BLaER1 treated with 17β-estradiol and CSF1 and Interleukin-3, amounts not matched to agents 10 nM and 100 nM (cell line): ENCODE results near the gene SPI1.
"Not testable (repeated sequence)": the region's sequence is repeated elsewhere in the genome, so short reads cannot be mapped to it uniquely, and the experiment has no call there.

Experiments used
- H3K27ac ChIP-seq, 11 experiments: shearing (Covaris generic); formaldehyde crosslinking; 2 replicates each; pipeline ENCODE4 v1.8.1; 2022
- H3K27me3 ChIP-seq, 11 experiments: shearing (Covaris generic); formaldehyde crosslinking; 2 replicates each; pipeline ENCODE4 v1.8.1; 2022
- H3K36me3 ChIP-seq, 11 experiments: shearing (Covaris generic); formaldehyde crosslinking; 2 replicates each; pipeline ENCODE4 v1.8.1; 2022
- H3K4me1 ChIP-seq, 10 experiments: shearing (Covaris generic); formaldehyde crosslinking; 2 replicates each; pipeline ENCODE4 v1.8.1; 2022
- H3K4me2 ChIP-seq, 11 experiments: shearing (Covaris generic); formaldehyde crosslinking; 2 replicates each; pipeline ENCODE4 v1.8.1; 2022
- H3K4me3 ChIP-seq, 10 experiments: shearing (Covaris generic); formaldehyde crosslinking; 2 replicates each; pipeline ENCODE4 v1.8.1; 2022
- H3K9ac ChIP-seq, 11 experiments: shearing (Covaris generic); formaldehyde crosslinking; 2 replicates each; pipeline ENCODE4 v1.8.1; 2022
- H3K9me3 ChIP-seq, 11 experiments: shearing (Covaris generic); formaldehyde crosslinking; replicated peaks in 1 of 11; 2 replicates each; pipeline ENCODE4 v1.8.1; 2022
- H4K20me1 ChIP-seq, 11 experiments: shearing (Covaris generic); formaldehyde crosslinking; 2 replicates each; pipeline ENCODE4 v1.8.1; 2022
- Cebpa-rat ChIP-seq, 11 experiments: shearing (Covaris generic); IDR thresholded peaks; 2 replicates each; pipeline ENCODE4 v1.8.1; 2022

The SPI1 gene

DNA sequence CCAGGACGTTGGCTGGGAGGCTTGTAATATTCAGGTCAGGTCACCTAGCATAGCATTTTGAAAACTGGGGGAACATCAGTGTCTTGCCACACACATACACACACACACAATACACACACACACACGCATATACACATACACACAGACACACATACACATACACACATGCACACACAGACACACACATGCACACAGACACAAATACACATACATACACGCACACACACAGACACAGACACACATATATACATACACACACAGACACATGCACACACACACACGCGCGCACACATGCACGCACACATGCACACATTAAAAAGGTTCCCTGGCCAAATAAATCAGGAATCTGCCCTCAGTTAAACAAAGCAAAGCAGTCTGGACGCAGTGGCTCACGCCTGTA lies 38.3 kb downstream of the SPI1 start:
- H3K27me3 ChIP-seq, result no peaks in the 10 kb centered on the region
- H4K20me1 ChIP-seq, result peaks cover 0 to 5% (median 0%) of the 10 kb centered on the region in 11 experiments; a peak in 1 of 22 replicates
- no peak overlapping the region for H3K27ac ChIP-seq
- H3K9me3 ChIP-seq, result no peaks in the 10 kb centered on the region
- no peak overlapping the region for H3K9ac ChIP-seq
- no peak for TF ChIP-seq Cebpa-rat (IDR thresholded peaks at IDR 0.05)
- H3K36me3 ChIP-seq, result peaks cover 0 to 14% (median 0%) of the 10 kb centered on the region in 11 experiments; a peak in 4 of 22 replicates
- H3K4me1 ChIP-seq, result peaks cover 0 to 12% (median 2%) of the 10 kb centered on the region in 10 experiments; a peak in 8 of 20 replicates
- no peak overlapping the region for H3K4me3 ChIP-seq
- no peak overlapping the region for H3K4me2 ChIP-seq

DNA sequence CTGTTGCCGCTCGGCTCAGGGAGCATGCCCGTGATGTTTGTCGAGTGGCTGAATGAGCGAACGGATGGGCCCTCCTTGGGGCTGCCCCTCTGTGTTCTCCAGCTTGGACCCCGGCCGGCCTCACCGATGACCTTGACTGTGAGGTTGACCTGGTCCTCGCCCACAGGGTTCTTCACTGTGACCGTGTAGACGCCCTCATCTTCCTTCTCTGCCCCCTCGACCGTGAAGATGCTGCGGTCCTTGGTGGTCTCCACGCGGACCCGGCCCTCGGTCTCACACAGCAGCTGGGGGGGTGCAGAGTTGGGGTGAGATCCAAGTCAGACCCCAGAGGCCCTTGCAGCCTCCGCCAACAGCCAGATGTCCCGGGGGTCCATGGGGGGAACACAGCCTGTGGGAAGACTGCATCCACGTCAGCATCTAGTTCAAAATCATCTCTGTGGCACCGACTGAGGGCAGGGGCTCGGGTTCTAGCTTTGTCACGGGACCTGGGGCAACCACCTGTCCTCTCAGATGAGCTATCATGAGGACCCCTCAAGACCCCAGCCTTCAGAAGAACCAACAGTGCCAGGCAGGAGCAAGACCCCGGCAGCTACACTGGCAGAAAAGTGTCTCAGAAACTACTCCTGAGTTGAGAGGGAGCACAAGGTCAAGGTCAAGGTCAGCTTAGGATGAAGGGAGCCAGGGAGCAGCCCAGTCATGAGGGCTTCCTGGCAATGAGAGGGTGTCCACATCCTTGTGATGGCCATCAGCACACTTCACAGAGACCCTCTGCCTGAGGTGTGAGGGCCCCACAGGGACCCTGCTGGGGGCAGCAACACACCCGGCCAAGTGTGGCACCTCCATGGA lies 39.7 kb downstream of the SPI1 start:
- peak overlapping the region in 2 of 11 experiments; percentile 2 to 23; a peak in 1 of 22 replicates for H3K4me2 ChIP-seq
- H3K4me1 ChIP-seq, result peaks cover 0 to 12% (median 2%) of the 10 kb centered on the region in 10 experiments; a peak in 8 of 20 replicates

GRCh38 chr11:47337229-47337924 lies 41.0 kb downstream of the SPI1 start:
- no peaks in the 10 kb centered on the region for H3K9me3 ChIP-seq
- H3K4me3 ChIP-seq, result no peak overlapping the region
- H3K27me3 ChIP-seq, result no peaks in the 10 kb centered on the region
- no peak overlapping the region for H3K4me2 ChIP-seq
- peaks cover 0 to 16% (median 3%) of the 10 kb centered on the region in 10 experiments; a peak in 8 of 20 replicates for H3K4me1 ChIP-seq
- H3K27ac ChIP-seq, result no peak overlapping the region
- H4K20me1 ChIP-seq, result peaks cover 0 to 6% (median 0%) of the 10 kb centered on the region in 11 experiments; a peak in 1 of 22 replicates
- no peak for TF ChIP-seq Cebpa-rat (IDR thresholded peaks at IDR 0.05)
- no peak overlapping the region for H3K9ac ChIP-seq
- peaks cover 0 to 15% (median 0%) of the 10 kb centered on the region in 11 experiments; a peak in 4 of 22 replicates for H3K36me3 ChIP-seq

More for the DNA sequence above, 39.7 kb downstream of the SPI1 start:
- Histone ChIP-seq H4K20me1 (peaks cover 0 to 5% (median 0%) of the 10 kb centered on the region in 11 experiments; a peak in 1 of 22 replicates), H3K27me3 (no peaks in the 10 kb centered on the region), H3K36me3 (peaks cover 0 to 14% (median 0%) of the 10 kb centered on the region in 11 experiments; a peak in 4 of 22 replicates), H3K4me3 (no peak overlapping the region), H3K27ac (peak overlapping the region in 5 of 11 experiments; percentile 3 to 52 (median 41); a peak in 8 of 22 replicates), H3K9me3 (no peaks in the 10 kb centered on the region), H3K9ac (peak overlapping the region in 1 of 11 experiments; percentile 20; a peak in 2 of 22 replicates)
- no peak for TF ChIP-seq Cebpa-rat (IDR thresholded peaks at IDR 0.05)

DNA sequence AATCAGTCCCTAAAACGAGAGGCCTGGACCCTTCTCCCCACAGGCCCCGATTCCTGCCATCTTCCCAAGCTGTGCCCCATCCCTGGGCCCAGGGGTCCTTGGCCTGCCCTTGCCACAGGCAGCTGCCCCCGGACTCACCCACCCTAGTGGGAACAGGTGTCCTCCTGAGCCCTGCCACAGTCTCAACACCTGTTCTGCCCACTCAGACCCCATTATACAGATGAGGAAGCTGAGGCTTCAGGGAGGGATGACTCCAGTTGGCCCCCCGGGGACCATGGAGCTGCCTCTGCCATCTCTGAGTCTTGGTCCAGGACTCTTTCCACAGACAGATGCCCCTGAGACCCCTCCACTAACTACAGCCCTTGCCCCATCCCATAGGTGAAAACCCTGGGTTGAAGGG lies 41.8 kb downstream of the SPI1 start:
- no peak overlapping the region for H3K9ac ChIP-seq
- H3K27me3 ChIP-seq, result no peaks in the 10 kb centered on the region
- H3K36me3 ChIP-seq, result peaks cover 0 to 23% (median 5%) of the 10 kb centered on the region in 11 experiments; a peak in 13 of 22 replicates
- TF ChIP-seq Cebpa-rat (IDR thresholded peaks at IDR 0.05), result no peak
- H3K27ac ChIP-seq, result no peak overlapping the region
- peaks cover 0 to 19% (median 3%) of the 10 kb centered on the region in 10 experiments; a peak in 8 of 20 replicates for H3K4me1 ChIP-seq
- H4K20me1 ChIP-seq, result peaks cover 0 to 13% (median 0%) of the 10 kb centered on the region in 11 experiments; a peak in 2 of 22 replicates
- no peak overlapping the region for H3K4me3 ChIP-seq
- H3K9me3 ChIP-seq, result no peaks in the 10 kb centered on the region
- H3K4me2 ChIP-seq, result no peak overlapping the region

- H3K4me1 ChIP-seq, result peaks cover 0 to 19% (median 3%) of the 10 kb centered on the region in 10 experiments; a peak in 8 of 20 replicates
- H3K27ac ChIP-seq, result no peak overlapping the region
- H3K9me3 ChIP-seq, result no peaks in the 10 kb centered on the region
- H3K4me3 ChIP-seq, result no peak overlapping the region
- peaks cover 4 to 31% (median 14%) of the 10 kb centered on the region in 11 experiments; a peak in 19 of 22 replicates for H3K36me3 ChIP-seq
- H3K9ac ChIP-seq, result no peak overlapping the region
- TF ChIP-seq Cebpa-rat (IDR thresholded peaks at IDR 0.05), result no peak
- H3K27me3 ChIP-seq, result no peaks in the 10 kb centered on the region
- H3K4me2 ChIP-seq, result no peak overlapping the region
- H4K20me1 ChIP-seq, result peaks cover 0 to 14% (median 0%) of the 10 kb centered on the region in 11 experiments; a peak in 2 of 22 replicates
Observed at GRCh38 chr11:47335733-47336132, 42.6 kb downstream of the SPI1 start.

DNA sequence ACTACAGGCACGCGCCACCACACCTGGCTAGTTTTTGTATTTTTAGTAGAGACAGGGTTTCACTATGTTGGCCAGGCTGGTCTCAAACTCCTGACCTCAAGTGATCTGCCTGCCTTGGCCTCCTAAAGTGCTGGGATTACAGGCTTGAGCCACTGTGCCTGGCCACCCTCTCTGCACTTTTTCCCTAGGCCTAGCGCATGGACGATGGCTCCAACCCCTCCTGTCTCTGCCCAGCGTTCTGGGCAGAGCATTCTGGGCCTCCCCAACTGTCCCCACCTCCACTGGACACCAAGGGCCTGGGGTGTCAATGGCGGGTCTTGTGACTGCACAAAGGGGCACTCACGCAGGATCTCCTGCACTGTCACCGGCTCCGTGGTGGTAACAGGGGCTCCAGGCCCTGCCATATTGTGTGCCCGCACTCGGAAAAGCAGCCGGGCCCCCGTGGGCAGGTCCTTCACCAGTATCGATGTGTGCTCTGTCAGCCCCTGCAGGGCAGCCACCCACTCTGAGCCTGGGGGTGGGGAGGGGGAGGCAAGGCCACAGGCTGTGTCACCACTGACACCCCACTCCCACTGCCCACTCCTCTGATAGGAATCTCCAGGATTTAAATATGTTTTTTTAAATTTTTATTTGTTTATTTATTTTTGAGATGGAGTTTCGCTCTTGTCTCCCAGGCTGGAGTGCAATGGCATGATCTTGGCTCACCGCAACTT lies 43.5 kb downstream of the SPI1 start:
- not testable (repeated sequence) for H3K9ac ChIP-seq, H3K4me2 ChIP-seq

DNA sequence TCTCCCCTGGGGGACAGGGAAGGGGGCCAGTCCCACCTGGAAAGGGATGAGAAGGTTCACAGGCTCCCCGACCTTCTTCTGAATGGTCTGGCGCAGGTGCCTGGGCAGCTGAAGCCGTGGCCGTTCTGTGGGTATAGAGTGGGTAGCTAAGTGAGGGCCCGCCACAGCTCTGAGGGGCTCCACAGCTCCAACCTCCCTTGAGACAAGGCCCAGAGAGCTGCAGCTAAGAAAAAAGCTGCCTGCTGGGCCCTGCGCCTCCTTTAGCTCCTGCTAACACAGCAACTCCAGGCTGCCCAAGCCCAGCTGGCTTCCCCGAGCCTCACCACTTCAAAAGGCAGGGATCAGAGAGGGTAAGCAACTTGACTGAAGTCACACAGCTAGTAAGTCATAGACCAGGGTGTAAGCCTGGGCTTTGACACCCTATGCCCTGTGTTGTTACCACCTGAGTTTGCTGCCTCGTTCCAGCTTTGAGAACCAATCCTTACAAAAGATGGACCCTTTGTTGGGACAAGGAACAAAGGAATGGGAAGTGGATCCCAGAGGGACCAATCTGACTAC lies 44.4 kb downstream of the SPI1 start:
- Histone ChIP-seq H4K20me1 (peaks cover 0 to 30% (median 5%) of the 10 kb centered on the region in 11 experiments; a peak in 6 of 22 replicates), H3K9ac (0 out of 22 replicates have a peak overlapping the region, but pooled peaks of 1 of the 11 experiments have one; percentile 29)
- TF ChIP-seq Cebpa-rat (IDR thresholded peaks at IDR 0.05), result no peak

More for the DNA sequence above, 43.5 kb downstream of the SPI1 start:
- H3K27me3 ChIP-seq, H3K9me3 ChIP-seq, H3K4me3 ChIP-seq, H3K27ac ChIP-seq: not testable (repeated sequence)
- peaks cover 6 to 26% (median 11%) of the 10 kb centered on the region in 10 experiments for H3K4me1 ChIP-seq
- peaks cover 0 to 21% (median 0%) of the 10 kb centered on the region in 11 experiments; a peak in 6 of 22 replicates for H4K20me1 ChIP-seq
- peaks cover 13 to 40% (median 23%) of the 10 kb centered on the region in 11 experiments; a peak in 21 of 22 replicates for H3K36me3 ChIP-seq

GRCh38 chr11:47333526-47333845 lies 44.9 kb downstream of the SPI1 start:
- Histone ChIP-seq H3K9me3 (no peaks in the 10 kb centered on the region), H4K20me1 (peaks cover 0 to 35% (median 6%) of the 10 kb centered on the region in 11 experiments; a peak in 6 of 22 replicates), H3K36me3 (peaks cover 23 to 43% (median 34%) of the 10 kb centered on the region in 11 experiments), H3K4me2 (no peak overlapping the region), H3K4me1 (peaks cover 19 to 31% (median 22%) of the 10 kb centered on the region in 10 experiments), H3K9ac (0 out of 22 replicates have a peak overlapping the region, but pooled peaks of 1 of the 11 experiments have one; percentile 29), H3K4me3 (no peak overlapping the region), H3K27me3 (no peaks in the 10 kb centered on the region), H3K27ac (no peak overlapping the region)
- no peak for TF ChIP-seq Cebpa-rat (IDR thresholded peaks at IDR 0.05)

More for the DNA sequence above, 44.4 kb downstream of the SPI1 start:
- Histone ChIP-seq H3K27ac (no peak overlapping the region), H3K27me3 (no peaks in the 10 kb centered on the region), H3K9me3 (no peaks in the 10 kb centered on the region), H3K4me1 (peaks cover 15 to 27% (median 17%) of the 10 kb centered on the region in 10 experiments), H3K36me3 (peaks cover 22 to 42% (median 32%) of the 10 kb centered on the region in 11 experiments), H3K4me3 (no peak overlapping the region), H3K4me2 (no peak overlapping the region)
